Ovary (tissue), 3 donors: ENCODE results near the gene KRT7.

Experiments
- CTCF ChIP-seq, 3 donors: fragments of 450-650 bp in 2 of 3; fragments of 200-600 bp in 1 of 3; IDR thresholded peaks; one replicate each; pipeline versions ENCODE4 v1.5.1 to v1.8.0; 2016 to 2022; ENCODE audit warnings: antibody characterized with exemption in 3 of 3, mild to moderate bottlenecking in 1 of 3
- EP300 ChIP-seq: sonication (generic); formaldehyde crosslinking; IDR thresholded peaks from one replicate; pipeline ENCODE4 v1.6.1; 2017; ENCODE audit warnings: antibody characterized with exemption
- POLR2A ChIP-seq: fragments of 450-650 bp; IDR thresholded peaks from one replicate; pipeline ENCODE4 v1.6.1; 2017; ENCODE audit warnings: antibody characterized with exemption, mild to moderate bottlenecking, moderate library complexity
- donor health status: DM: no; HTN: no; CAD: no.

GRCh38 chr12:52245962-52246569, 13.0 kb downstream of the KRT7 start:
- TF ChIP-seq CTCF (IDR thresholded peaks at IDR 0.05): no peak
- TF ChIP-seq EP300: no peak
- TF ChIP-seq POLR2A: no peak
